ENCODE results near the gene KDR. TPM values are rescaled to one million over a fixed set of nuclear protein-coding genes. Genes with fewer than 3 reads are reported as not detected.

Gene KDR
- total RNA-seq, 1 donor from 2014 or later, result 4.2 TPM

Other genes starting within 250 kb of the KDR start
- 52.8 TPM for gene SRD5A3, start 220.6 kb upstream of the KDR start, total RNA-seq

Data from esophagus mucosa (tissue), 1 donor.